Astrocyte (in vitro differentiated cells and primary cell): ENCODE data around the gene C1orf116.

ENCODE experiments used
- CTCF ChIP-seq: IDR thresholded peaks from 2 replicates; pipeline ENCODE4 v1.5.1; 2011; ENCODE audit warnings: low read depth, mild to moderate bottlenecking, inconsistent platforms, low read length, moderate library complexity; ENCODE audit not compliant: insufficient read depth
- EZH2 ChIP-seq: IDR thresholded peaks from 2 replicates; pipeline ENCODE4 v1.6.1; 2012; ENCODE audit warnings: mild to moderate bottlenecking, low read length, inconsistent platforms; ENCODE audit not compliant: insufficient read depth

- no peak for TF ChIP-seq CTCF
- TF ChIP-seq EZH2: no peak
These were observed 21.9 kb upstream of the C1orf116 start for GRCh38 chr1:207054491-207054890.
